ENCODE results near the gene PTK6. TPM values are rescaled to one million over a fixed set of nuclear protein-coding genes. Genes with fewer than 3 reads are reported as not detected.

PTK6 gene
- total RNA-seq, 2 experiments from 2014 or later: 0.13 to 2.0 TPM

DNA sequence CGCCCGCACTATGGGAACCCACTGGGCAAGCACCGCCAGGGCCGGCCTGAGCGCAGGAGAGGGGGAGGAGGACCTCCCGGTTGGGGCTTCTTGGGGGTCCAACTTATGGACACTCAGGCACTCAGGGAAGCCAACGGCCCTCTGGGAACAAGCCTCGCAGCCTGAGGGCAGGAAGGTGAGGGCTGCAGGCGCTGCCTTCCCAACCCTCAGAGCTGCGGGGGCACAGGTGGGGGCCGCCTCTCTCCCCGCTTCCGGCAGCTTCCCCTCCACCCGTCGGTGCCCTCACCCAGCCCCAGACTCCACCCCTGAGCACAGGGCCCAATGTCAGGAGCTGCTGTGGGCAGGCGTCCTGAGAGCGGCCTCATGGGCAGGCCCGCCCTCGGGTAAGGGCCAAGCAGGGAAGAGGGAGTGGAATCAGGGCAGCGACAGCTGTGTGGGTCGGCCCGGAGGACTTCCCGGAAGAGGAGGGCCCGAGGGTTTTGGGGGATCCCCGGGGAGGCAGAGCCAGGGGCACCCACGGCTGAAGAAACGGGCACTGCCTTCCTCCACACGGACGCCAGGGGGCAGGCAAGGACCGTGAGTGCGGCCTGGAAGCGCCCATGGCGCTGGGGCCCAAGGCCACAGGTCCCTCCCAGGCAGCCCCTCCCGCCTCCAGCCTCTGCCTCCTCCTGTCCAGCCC, 488 bp upstream of the PTK6 start:
- Histone ChIP-seq H2AFZ (ENCODE audit: low read length) (peak overlapping the region; percentile 8), H3K9me3 (ENCODE audit: low read length) (no peaks in the 10 kb centered on the region), H3K9me2 (ENCODE audit: insufficient read depth, low read length) (no peaks in the 10 kb centered on the region), H3K79me2 (ENCODE audit: insufficient read depth, low read depth, low read length) (no peaks in the 10 kb centered on the region), H3K4me3 (ENCODE audit: low read depth, low read length, poor library complexity, severe bottlenecking) (peak overlapping the region; percentile 60), H3K27ac (ENCODE audit: low read depth, low read length, poor library complexity, severe bottlenecking) (peak overlapping the region; percentile 48), H3K4me1 (ENCODE audit: insufficient read depth, low read length, poor library complexity, severe bottlenecking) (peaks cover 29% of the 10 kb centered on the region), H4K20me1 (ENCODE audit: insufficient read depth, low read length) (no peaks in the 10 kb centered on the region), H3K36me3 (ENCODE audit: insufficient read depth, low read length) (no peaks in the 10 kb centered on the region), H3K4me2 (ENCODE audit: low read length) (peak overlapping the region; percentile 77)
- no peak for TF ChIP-seq EZH2phosphoT487 (IDR thresholded peaks at IDR 0.05; ENCODE audit: borderline replicate concordance, low read depth, low read length)
- TF ChIP-seq, protein P1, sequence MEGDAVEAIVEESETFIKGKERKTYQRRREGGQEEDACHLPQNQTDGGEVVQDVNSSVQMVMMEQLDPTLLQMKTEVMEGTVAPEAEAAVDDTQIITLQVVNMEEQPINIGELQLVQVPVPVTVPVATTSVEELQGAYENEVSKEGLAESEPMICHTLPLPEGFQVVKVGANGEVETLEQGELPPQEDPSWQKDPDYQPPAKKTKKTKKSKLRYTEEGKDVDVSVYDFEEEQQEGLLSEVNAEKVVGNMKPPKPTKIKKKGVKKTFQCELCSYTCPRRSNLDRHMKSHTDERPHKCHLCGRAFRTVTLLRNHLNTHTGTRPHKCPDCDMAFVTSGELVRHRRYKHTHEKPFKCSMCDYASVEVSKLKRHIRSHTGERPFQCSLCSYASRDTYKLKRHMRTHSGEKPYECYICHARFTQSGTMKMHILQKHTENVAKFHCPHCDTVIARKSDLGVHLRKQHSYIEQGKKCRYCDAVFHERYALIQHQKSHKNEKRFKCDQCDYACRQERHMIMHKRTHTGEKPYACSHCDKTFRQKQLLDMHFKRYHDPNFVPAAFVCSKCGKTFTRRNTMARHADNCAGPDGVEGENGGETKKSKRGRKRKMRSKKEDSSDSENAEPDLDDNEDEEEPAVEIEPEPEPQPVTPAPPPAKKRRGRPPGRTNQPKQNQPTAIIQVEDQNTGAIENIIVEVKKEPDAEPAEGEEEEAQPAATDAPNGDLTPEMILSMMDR (conservative IDR thresholded peaks at IDR 0.05; ENCODE audit: low read length): peak; percentile 86
- no TSS peak for BruUV-seq (replicated peaks)
- ChIA-PET POLR2A (interaction anchor here (1.1 to 2.6 kb wide), 2 partner anchors 104 to 120 kb away, joined by 4 to 13 read pairs; partner anchors contain the start of gene RTEL1), CTCF (ENCODE audit: unreplicated experiment) (interaction anchor here (0.6 to 2.0 kb wide), 5 partner anchors 16 to 250 kb away, joined by 3 to 12 read pairs (median 3); no protein-coding TSS in a partner anchor)
- intact Hi-C loops (cut with micrococcal nuclease; ENCODE audit: unreplicated experiment): loop anchor here (1.0 to 10.0 kb wide), 6 partner anchors 41 to 435 kb away; partner anchors contain the start of genes ABHD16B, DNAJC5, GMEB2 and TPD52L2
- peak; percentile 92 for DNase-seq (ENCODE audit: low spot score)

DNA sequence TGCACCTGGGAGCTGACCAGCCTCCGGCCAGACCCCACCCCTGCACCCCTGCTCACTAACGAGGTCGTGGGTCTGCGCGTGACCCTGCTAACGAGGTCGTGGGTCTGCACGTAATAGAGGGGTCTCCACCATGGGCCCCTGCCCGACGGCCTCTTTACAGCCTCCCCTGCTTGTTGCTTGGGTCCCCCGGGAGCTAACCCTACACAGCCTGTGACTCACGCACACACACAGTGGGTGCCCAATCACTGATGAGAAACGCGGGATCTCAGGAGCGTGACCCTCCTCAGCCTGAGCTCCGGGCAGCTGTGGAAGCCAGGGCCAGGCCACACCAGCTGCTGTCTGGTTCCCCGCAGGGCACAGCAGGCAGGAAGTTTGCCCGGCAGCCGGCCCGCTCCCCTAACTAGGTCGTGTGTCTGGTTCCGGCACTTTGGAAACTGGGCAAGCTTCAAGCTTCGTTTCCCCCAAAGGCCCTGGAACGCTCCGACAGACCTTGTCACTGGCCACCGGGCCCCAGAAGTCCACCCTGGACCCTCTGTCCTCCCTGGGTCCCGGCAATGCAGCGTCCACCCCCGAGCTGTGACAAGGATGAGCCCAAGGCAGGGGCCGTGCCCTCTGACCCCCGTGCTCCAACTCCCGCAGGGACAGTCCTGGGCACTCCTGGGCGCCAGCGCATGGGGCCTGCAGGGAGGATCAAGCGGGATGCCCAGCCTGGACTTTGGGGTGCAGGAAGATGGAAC, 767 bp downstream of the PTK6 start:
- TF ChIP-seq EZH2phosphoT487 (IDR thresholded peaks at IDR 0.05; ENCODE audit: borderline replicate concordance, low read depth, low read length): no peak
- TF ChIP-seq, protein P1 (conservative IDR thresholded peaks at IDR 0.05; ENCODE audit: low read length): no peak
- Histone ChIP-seq H3K36me3 (ENCODE audit: insufficient read depth, low read length) (no peaks in the 10 kb centered on the region), H4K20me1 (ENCODE audit: insufficient read depth, low read length) (no peaks in the 10 kb centered on the region), H2AFZ (ENCODE audit: low read length) (no peak overlapping the region), H3K9me3 (ENCODE audit: low read length) (no peaks in the 10 kb centered on the region), H3K4me2 (ENCODE audit: low read length) (no peak overlapping the region), H3K9me2 (ENCODE audit: insufficient read depth, low read length) (no peaks in the 10 kb centered on the region), H3K79me2 (ENCODE audit: insufficient read depth, low read depth, low read length) (no peaks in the 10 kb centered on the region), H3K4me1 (ENCODE audit: insufficient read depth, low read length, poor library complexity, severe bottlenecking) (peaks cover 23% of the 10 kb centered on the region), H3K4me3 (ENCODE audit: low read depth, low read length, poor library complexity, severe bottlenecking) (no peak overlapping the region), H3K27ac (ENCODE audit: low read depth, low read length, poor library complexity, severe bottlenecking) (no peak overlapping the region)
- intact Hi-C loops (cut with micrococcal nuclease; ENCODE audit: unreplicated experiment): loop anchor here (5.0 to 10.0 kb wide), 3 partner anchors 91 to 361 kb away; partner anchors contain the start of genes ABHD16B, DNAJC5, GMEB2 and TPD52L2
- ChIA-PET CTCF (ENCODE audit: unreplicated experiment) (interaction anchor here (2.0 kb wide), 1 partner anchor 105 kb away, joined by 12 read pairs; no protein-coding TSS in a partner anchor), POLR2A (no interaction called here)
- no peak for DNase-seq (ENCODE audit: low spot score)
- BruUV-seq (replicated peaks): no TSS peak
